Fibroblast of the aortic adventitia (primary cell): ENCODE data around the gene MIOX. TPM values are rescaled to one million over a fixed set of nuclear protein-coding genes. Genes with fewer than 3 reads are reported as not detected.

Source experiments
- DNase-seq: peaks from one replicate; pipeline ENCODE4 v3.0.0-alpha.2; 2010; ENCODE audit warnings: low read depth
- H3K4me3 ChIP-seq: 2 replicates; pipeline ENCODE4 v1.5.1; 2011; ENCODE audit warnings: low read depth, mild to moderate bottlenecking, control low read depth, low read length, moderate library complexity
- CTCF ChIP-seq: IDR thresholded peaks from 2 replicates; pipeline ENCODE4 v1.5.1; 2011; ENCODE audit warnings: mild to moderate bottlenecking, low read length, control low read depth, inconsistent platforms; ENCODE audit not compliant: insufficient read depth
- total RNA-seq: library from RNA; depleted of rRNA; stranded (reverse); fragments of >200 nt; gene quantifications from 2 replicates; pipeline ENCODE4 v1.2.3, GENCODE V29; 2012; ENCODE audit warnings: low replicate concordance

The MIOX gene
- total RNA-seq, 1 donor = not detected

- no peak for DNase-seq
- no peak for TF ChIP-seq CTCF
- H3K4me3 ChIP-seq = peak within 1 kb of the TSS; percentile 99
Observed at GRCh38 chr22:50507421-50507990, 20.8 kb downstream of the MIOX start, which contains the start of gene LMF2. Gene LMF2 (minus strand): TSS chr22:50507702. CDS start chr22:50507675, 27 bp downstream.

- H3K4me3 ChIP-seq = peak within 1 kb of the TSS; percentile 99
- no peak for TF ChIP-seq CTCF
- DNase-seq = peak; percentile 97
Observed at GRCh38 chr22:50507991-50508884, 21.6 kb downstream of the MIOX start, which contains the start of gene NCAPH2. Gene NCAPH2 (plus strand): TSS chr22:50508224. CDS start chr22:50508338, 114 bp downstream.

- peak overlapping the region; percentile 88 for H3K4me3 ChIP-seq
- DNase-seq = no peak
- TF ChIP-seq CTCF = no peak
Observed at GRCh38 chr22:50508897-50509296, 22.2 kb downstream of the MIOX start.

GRCh38 chr22:50513175-50513574 is 26.5 kb downstream of the MIOX start:
- H3K4me3 ChIP-seq = no peak overlapping the region
- no peak for TF ChIP-seq CTCF
- no peak for DNase-seq

- DNase-seq = no peak
- H3K4me3 ChIP-seq = no peak overlapping the region
- TF ChIP-seq CTCF = no peak
Observed at GRCh38 chr22:50516068-50516467, 29.4 kb downstream of the MIOX start.

GRCh38 chr22:50516891-50517290 is 30.2 kb downstream of the MIOX start:
- TF ChIP-seq CTCF = no peak
- DNase-seq = no peak
- no peak overlapping the region for H3K4me3 ChIP-seq
